Measurements from ENCODE around the gene PAX8. TPM values are rescaled to one million over a fixed set of nuclear protein-coding genes. Genes with fewer than 3 reads are reported as not detected.
"Not testable (repeated sequence)": the region's sequence is repeated elsewhere in the genome, so short reads cannot be mapped to it uniquely, and the experiment has no call there.

The PAX8 gene
- total and polyA plus RNA-seq, 2 donors from 2014 or later, result 199 to 607 TPM

- H3K9me3 ChIP-seq (ENCODE audit: control insufficient read depth in 2 of 3, insufficient read depth in 1 of 3, low read length in 3 of 3); H3K36me3 ChIP-seq (ENCODE audit: control insufficient read depth in 2 of 3, insufficient read depth in 3 of 3, low read length in 3 of 3); intact Hi-C loops (cut with DNase I); H3K9ac ChIP-seq (ENCODE audit: low read length in 3 of 3); H3K4me3 ChIP-seq (ENCODE audit: low read length in 3 of 3); H3K27me3 ChIP-seq (ENCODE audit: control insufficient read depth, insufficient read depth, low read length); H3K27ac ChIP-seq (ENCODE audit: low read depth in 2 of 2, low read length in 2 of 2); DNase-seq; FAIRE-seq; H3K4me1 ChIP-seq (ENCODE audit: control insufficient read depth in 2 of 3, insufficient read depth in 2 of 3, low read depth in 1 of 3, low read length in 3 of 3): not testable (repeated sequence)
Observed at GRCh38 chr2:113311781-113312180, 33.1 kb upstream of the PAX8 start.

- not testable (repeated sequence) for FAIRE-seq
Observed at GRCh38 chr2:113311191-113311590, 32.5 kb upstream of the PAX8 start.

DNA sequence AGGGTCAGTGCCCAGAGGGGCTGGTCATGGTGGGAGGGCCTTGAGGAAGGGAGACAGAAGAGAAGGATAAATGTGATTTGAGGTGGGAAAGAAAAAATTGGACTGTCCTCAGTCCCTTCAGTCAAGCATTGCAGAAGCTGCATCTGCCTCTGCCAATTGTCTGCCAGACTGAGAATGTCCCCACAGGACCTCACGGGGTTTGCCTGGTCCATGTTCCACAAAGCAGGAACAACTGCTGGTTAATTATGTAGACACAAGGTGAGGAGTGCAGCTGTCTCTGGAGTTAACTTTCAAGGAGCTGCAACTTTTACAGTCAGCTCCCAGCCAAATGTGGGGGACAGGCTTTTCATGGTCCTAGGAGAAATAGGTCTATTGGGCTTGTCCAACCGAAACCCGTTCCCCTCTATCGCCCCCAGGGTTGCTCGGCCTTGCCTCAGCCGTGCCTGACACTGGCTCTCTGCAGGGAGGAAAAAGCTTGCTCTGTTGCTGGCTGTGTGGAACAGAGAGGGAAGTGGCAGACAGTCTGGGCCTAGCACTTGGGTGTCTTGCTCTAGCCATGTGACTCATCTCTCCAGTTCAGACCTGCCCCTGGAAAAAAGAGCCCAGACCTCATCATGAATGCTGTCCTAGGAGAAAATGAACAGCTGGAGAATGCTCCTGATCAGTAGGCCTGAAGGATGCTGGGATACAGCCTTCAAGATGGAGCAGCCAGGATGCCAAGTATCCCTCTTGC lies 31.1 kb upstream of the PAX8 start:
- intact Hi-C loops (cut with DNase I), result no loop called here
- H3K27ac ChIP-seq (ENCODE audit: low read depth in 2 of 2, low read length in 2 of 2), result no peak overlapping the region
- H3K27me3 ChIP-seq (ENCODE audit: control insufficient read depth, insufficient read depth, low read length), result no peaks in the 10 kb centered on the region
- no peaks in the 10 kb centered on the region for H3K36me3 ChIP-seq (ENCODE audit: control insufficient read depth in 2 of 3, insufficient read depth in 3 of 3, low read length in 3 of 3)
- H3K4me1 ChIP-seq (ENCODE audit: control insufficient read depth in 2 of 3, insufficient read depth in 2 of 3, low read depth in 1 of 3, low read length in 3 of 3), result peaks cover 0 to 2% (median 0%) of the 10 kb centered on the region in 3 donors
- H3K4me3 ChIP-seq (ENCODE audit: low read length in 3 of 3), result no peak overlapping the region
- no peak for DNase-seq
- no peak for FAIRE-seq
- no peaks in the 10 kb centered on the region for H3K9me3 ChIP-seq (ENCODE audit: control insufficient read depth in 2 of 3, insufficient read depth in 1 of 3, low read length in 3 of 3)
- no peak for TF ChIP-seq CTCF (IDR thresholded peaks at IDR 0.05; ENCODE audit: borderline replicate concordance, extremely low read depth, insufficient read depth)
- H3K9ac ChIP-seq (ENCODE audit: low read length in 3 of 3), result no peak overlapping the region

More at GRCh38 chr2:113311191-113311590, 32.5 kb upstream of the PAX8 start:
- H3K9me3 ChIP-seq (ENCODE audit: control insufficient read depth in 2 of 3, insufficient read depth in 1 of 3, low read length in 3 of 3); H3K4me1 ChIP-seq (ENCODE audit: control insufficient read depth in 2 of 3, insufficient read depth in 2 of 3, low read depth in 1 of 3, low read length in 3 of 3); H3K27ac ChIP-seq (ENCODE audit: low read depth in 2 of 2, low read length in 2 of 2); intact Hi-C loops (cut with DNase I); H3K36me3 ChIP-seq (ENCODE audit: control insufficient read depth in 2 of 3, insufficient read depth in 3 of 3, low read length in 3 of 3); H3K27me3 ChIP-seq (ENCODE audit: control insufficient read depth, insufficient read depth, low read length); H3K9ac ChIP-seq (ENCODE audit: low read length in 3 of 3); H3K4me3 ChIP-seq (ENCODE audit: low read length in 3 of 3); DNase-seq: not testable (repeated sequence)

DNA sequence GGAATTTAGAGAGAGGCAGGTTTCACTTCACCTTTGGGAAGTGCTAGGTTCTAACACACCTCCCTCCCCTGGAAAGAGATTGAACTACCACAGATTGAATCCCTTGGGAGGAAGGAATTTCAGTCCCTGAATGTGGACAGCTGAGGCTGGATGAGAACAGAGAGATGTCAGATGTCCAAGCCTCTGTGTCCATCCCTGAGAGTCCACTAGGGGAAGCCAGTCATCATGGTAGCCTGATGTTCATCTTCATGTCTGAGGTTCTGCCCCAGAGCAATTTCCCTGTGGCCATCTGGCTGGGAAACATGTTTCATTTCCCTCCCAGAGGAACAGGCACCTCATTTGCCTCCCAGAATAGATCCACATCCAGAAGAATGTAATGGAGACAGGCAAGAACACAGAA lies 30.1 kb upstream of the PAX8 start:
- H3K27ac ChIP-seq (ENCODE audit: low read depth in 2 of 2, low read length in 2 of 2); H3K9ac ChIP-seq (ENCODE audit: low read length in 3 of 3); H3K27me3 ChIP-seq (ENCODE audit: control insufficient read depth, insufficient read depth, low read length); H3K36me3 ChIP-seq (ENCODE audit: control insufficient read depth in 2 of 3, insufficient read depth in 3 of 3, low read length in 3 of 3); FAIRE-seq; H3K4me3 ChIP-seq (ENCODE audit: low read length in 3 of 3); H3K4me1 ChIP-seq (ENCODE audit: control insufficient read depth in 2 of 3, insufficient read depth in 2 of 3, low read depth in 1 of 3, low read length in 3 of 3); DNase-seq; H3K9me3 ChIP-seq (ENCODE audit: control insufficient read depth in 2 of 3, insufficient read depth in 1 of 3, low read length in 3 of 3); intact Hi-C loops (cut with DNase I): not testable (repeated sequence)

DNA sequence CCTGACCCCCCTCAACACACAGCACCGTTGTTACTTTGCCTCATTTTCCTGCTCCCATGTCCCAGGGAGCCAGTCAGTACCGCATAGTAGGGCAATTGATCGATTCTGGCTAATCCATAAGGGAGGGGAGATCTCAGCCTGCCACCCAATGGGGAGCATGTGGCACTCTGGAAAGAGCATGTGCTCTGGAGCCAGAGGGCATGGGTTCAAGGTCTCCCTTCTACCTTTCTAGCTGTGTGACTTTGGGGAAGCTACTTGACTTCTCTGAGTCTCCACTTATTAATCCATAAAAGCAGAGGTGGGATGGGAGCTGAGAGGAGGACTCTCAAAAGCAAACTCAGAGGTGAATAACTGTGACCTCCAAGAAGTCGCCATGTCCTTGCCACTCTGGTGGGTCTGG lies 27.5 kb upstream of the PAX8 start:
- DNase-seq; H3K4me3 ChIP-seq (ENCODE audit: low read length in 3 of 3); H3K27me3 ChIP-seq (ENCODE audit: control insufficient read depth, insufficient read depth, low read length); H3K9me3 ChIP-seq (ENCODE audit: control insufficient read depth in 2 of 3, insufficient read depth in 1 of 3, low read length in 3 of 3); intact Hi-C loops (cut with DNase I); H3K4me1 ChIP-seq (ENCODE audit: control insufficient read depth in 2 of 3, insufficient read depth in 2 of 3, low read depth in 1 of 3, low read length in 3 of 3); FAIRE-seq; H3K9ac ChIP-seq (ENCODE audit: low read length in 3 of 3); H3K36me3 ChIP-seq (ENCODE audit: control insufficient read depth in 2 of 3, insufficient read depth in 3 of 3, low read length in 3 of 3); H3K27ac ChIP-seq (ENCODE audit: low read depth in 2 of 2, low read length in 2 of 2): not testable (repeated sequence)

- not testable (repeated sequence) for FAIRE-seq
Observed at GRCh38 chr2:113305749-113306148, 27.0 kb upstream of the PAX8 start.

More at GRCh38 chr2:113305749-113306148, 27.0 kb upstream of the PAX8 start:
- H3K4me1 ChIP-seq (ENCODE audit: control insufficient read depth in 2 of 3, insufficient read depth in 2 of 3, low read depth in 1 of 3, low read length in 3 of 3); H3K27me3 ChIP-seq (ENCODE audit: control insufficient read depth, insufficient read depth, low read length); H3K9ac ChIP-seq (ENCODE audit: low read length in 3 of 3); H3K27ac ChIP-seq (ENCODE audit: low read depth in 2 of 2, low read length in 2 of 2); H3K9me3 ChIP-seq (ENCODE audit: control insufficient read depth in 2 of 3, insufficient read depth in 1 of 3, low read length in 3 of 3); H3K4me3 ChIP-seq (ENCODE audit: low read length in 3 of 3); intact Hi-C loops (cut with DNase I); H3K36me3 ChIP-seq (ENCODE audit: control insufficient read depth in 2 of 3, insufficient read depth in 3 of 3, low read length in 3 of 3): not testable (repeated sequence)
- DNase-seq, result peak in 1 of 5 donors; percentile 14

All from kidney (tissue), 14 donors.